DOHH2 (cell line): ENCODE results near the gene MIGA2.

Experiments used
- H3F3A ChIP-seq: fragments of 200-600 bp; sonication (generic), shearing (Covaris generic); 2 replicates; pipeline ENCODE4 v1.6.0; 2016; ENCODE audit warnings: antibody characterized with exemption, mild to moderate bottlenecking; ENCODE audit not compliant: control insufficient read depth, insufficient read depth
- H3K27ac ChIP-seq: fragments of 200-600 bp; sonication (generic); 2 replicates; pipeline ENCODE4 v1.5.1; 2014; ENCODE audit warnings: low read depth, mild to moderate bottlenecking, low read length, moderate library complexity
- H3K27me3 ChIP-seq: fragments of 200-600 bp; sonication (generic); 2 replicates; pipeline ENCODE4 v1.6.1; 2014; ENCODE audit warnings: mild to moderate bottlenecking, low read length, mixed read lengths; ENCODE audit not compliant: control insufficient read depth
- H3K36me3 ChIP-seq: fragments of 200-600 bp; sonication (generic); 2 replicates; pipeline ENCODE4 v1.6.1; 2014; ENCODE audit warnings: mild to moderate bottlenecking, low read length, moderate library complexity, mixed read lengths; ENCODE audit not compliant: control insufficient read depth
- H3K4me1 ChIP-seq: fragments of 200-600 bp; sonication (generic); 2 replicates; pipeline ENCODE4 v1.6.1; 2014; ENCODE audit warnings: mild to moderate bottlenecking, low read length, mixed read lengths; ENCODE audit not compliant: control insufficient read depth
- H3K4me2 ChIP-seq: fragments of 200-600 bp; sonication (generic); 2 replicates; pipeline ENCODE4 v1.6.0; 2014; ENCODE audit warnings: mild to moderate bottlenecking, low read length, moderate library complexity
- H3K4me3 ChIP-seq: fragments of 200-600 bp; sonication (generic); 2 replicates; pipeline ENCODE4 v1.5.1; 2014; ENCODE audit warnings: mild to moderate bottlenecking, low read length, mixed read lengths
- H3K79me2 ChIP-seq: fragments of 200-600 bp; sonication (generic); 2 replicates; pipeline ENCODE4 v1.6.1; 2014; ENCODE audit warnings: mild to moderate bottlenecking, low read length, mixed read lengths; ENCODE audit not compliant: control insufficient read depth
- H3K9me2 ChIP-seq: fragments of 200-600 bp; sonication (generic); replicated peaks from 2 replicates; pipeline ENCODE4 v1.6.1; 2014; ENCODE audit warnings: mild to moderate bottlenecking, low read length, mixed read lengths; ENCODE audit not compliant: control insufficient read depth
- H3K9me3 ChIP-seq: fragments of 200-600 bp; sonication (generic); 2 replicates; pipeline ENCODE4 v1.6.1; 2014; ENCODE audit warnings: antibody characterized with exemption, low read length, mixed read lengths; ENCODE audit not compliant: control insufficient read depth, insufficient read depth
- H4K20me1 ChIP-seq: fragments of 200-600 bp; sonication (generic); 2 replicates; pipeline ENCODE4 v1.6.0; 2014; ENCODE audit warnings: low read depth, mild to moderate bottlenecking, antibody characterized with exemption, low read length, moderate library complexity; ENCODE audit not compliant: control insufficient read depth, insufficient read depth
- CTCF ChIP-seq: fragments of 200-600 bp; sonication (generic); IDR thresholded peaks from one replicate; pipeline ENCODE4 v1.5.1; 2014; ENCODE audit warnings: antibody characterized with exemption, mild to moderate bottlenecking, low read depth, low read length; ENCODE audit not compliant: poor library complexity, severe bottlenecking
- EZH2phosphoT487 ChIP-seq: fragments of 200-600 bp; sonication (generic); IDR thresholded peaks from 2 replicates; pipeline ENCODE4 v1.6.1; 2017; ENCODE audit warnings: borderline replicate concordance, mild to moderate bottlenecking, antibody characterized with exemption, low read length, moderate library complexity, mixed read lengths

MIGA2 gene

GRCh38 chr9:129036241-129036922, at the start of gene MIGA2:
TSS of gene MIGA2 (plus strand) at chr9:129036626. CDS start at chr9:129040595, 3,969 bp downstream.
- Histone ChIP-seq H3K27ac (no peak within 1 kb of the TSS), H3K4me3 (peak within 1 kb of the TSS; percentile 94), H3K79me2 (peaks cover 27% of the 10 kb centered on the region), H3K4me2 (peak within 1 kb of the TSS; percentile 86), H3K36me3 (peaks cover 4% of the 10 kb centered on the region; the same call in 1 of the 2 replicates), H3K4me1 (peaks cover 23% of the 10 kb centered on the region), H3K9me2 (no peaks in the 10 kb centered on the region), H3K27me3 (no peaks in the 10 kb centered on the region), H4K20me1 (no peaks in the 10 kb centered on the region), H3K9me3 (no peaks in the 10 kb centered on the region), H3F3A (no peaks in the 10 kb centered on the region)
- TF ChIP-seq EZH2phosphoT487 (no peak), CTCF (no peak)

- Histone ChIP-seq H3K4me2 (no peak overlapping the region), H3K36me3 (peaks cover 79% of the 10 kb centered on the region), H3K4me3 (no peak overlapping the region), H4K20me1 (no peaks in the 10 kb centered on the region), H3K4me1 (no peaks in the 10 kb centered on the region), H3K9me2 (no peaks in the 10 kb centered on the region), H3K27me3 (no peaks in the 10 kb centered on the region), H3F3A (no peaks in the 10 kb centered on the region), H3K79me2 (no peaks in the 10 kb centered on the region), H3K9me3 (no peaks in the 10 kb centered on the region), H3K27ac (no peak overlapping the region)
- TF ChIP-seq CTCF (no peak), EZH2phosphoT487 (no peak)
Observed at GRCh38 chr9:128986671-128987070, 49.8 kb upstream of the MIGA2 start.

- Histone ChIP-seq H3K79me2 (no peaks in the 10 kb centered on the region), H3K27me3 (no peaks in the 10 kb centered on the region), H3K4me1 (no peaks in the 10 kb centered on the region), H3K4me2 (no peak overlapping the region), H3K36me3 (peaks cover 75% of the 10 kb centered on the region), H3F3A (no peaks in the 10 kb centered on the region), H3K9me2 (no peaks in the 10 kb centered on the region), H3K4me3 (no peak overlapping the region), H3K9me3 (no peaks in the 10 kb centered on the region), H3K27ac (no peak overlapping the region), H4K20me1 (no peaks in the 10 kb centered on the region)
- TF ChIP-seq EZH2phosphoT487 (no peak), CTCF (no peak)
Observed at GRCh38 chr9:128987805-128988204, 48.6 kb upstream of the MIGA2 start.

- Histone ChIP-seq H4K20me1 (no peaks in the 10 kb centered on the region), H3F3A (no peaks in the 10 kb centered on the region), H3K27ac (no peak overlapping the region), H3K9me3 (no peaks in the 10 kb centered on the region), H3K9me2 (no peaks in the 10 kb centered on the region), H3K4me1 (no peaks in the 10 kb centered on the region), H3K27me3 (no peaks in the 10 kb centered on the region), H3K4me2 (no peak overlapping the region), H3K36me3 (peaks cover 78% of the 10 kb centered on the region), H3K79me2 (no peaks in the 10 kb centered on the region), H3K4me3 (no peak overlapping the region)
- no peak for TF ChIP-seq CTCF
- no peak for TF ChIP-seq EZH2phosphoT487
Observed at GRCh38 chr9:128992995-128993394, 43.4 kb upstream of the MIGA2 start.
